Stimulated activated CD4-positive, alpha-beta T cell treated with anti-CD3 and anti-CD28 coated beads, Interleukin-12 subunit alpha, Interleukin-12 subunit beta, amount 100 ng/mL, for 24 hours (primary cell): Measurements from ENCODE around the gene TRIM52.
"Not testable (repeated sequence)": the region's sequence is repeated elsewhere in the genome, so short reads cannot be mapped to it uniquely, and the experiment has no call there.

Experiments used
- DNase-seq, 2 experiments: peaks; one replicate each; pipeline ENCODE4 v3.0.0-alpha.2; 2020; ENCODE audit warnings: low read depth in 2 of 2

TRIM52 gene

GRCh38 chr5:181260720-181261319 lies at the start of gene TRIM52:
TRIM52 (minus strand) TSS chr5:181261143; CDS start chr5:181260813, 330 bp downstream.
- peak; percentile 77 to 83 for DNase-seq

GRCh38 chr5:181287331-181287730 lies 26.4 kb upstream of the TRIM52 start:
- not testable (repeated sequence) for DNase-seq

- DNase-seq, result not testable (repeated sequence)
These were observed 25.2 kb upstream of the TRIM52 start for GRCh38 chr5:181285962-181286705.

- DNase-seq, result not testable (repeated sequence)
These were observed 23.2 kb upstream of the TRIM52 start for GRCh38 chr5:181283841-181284755.

- DNase-seq, result no peak
These were observed 22.4 kb upstream of the TRIM52 start for GRCh38 chr5:181283347-181283746.

GRCh38 chr5:181282874-181283273 lies 21.9 kb upstream of the TRIM52 start:
- DNase-seq, result no peak

GRCh38 chr5:181282415-181282814 lies 21.5 kb upstream of the TRIM52 start:
- DNase-seq, result not testable (repeated sequence)

- no peak for DNase-seq
These were observed 21.0 kb upstream of the TRIM52 start for GRCh38 chr5:181281984-181282316.

- DNase-seq, result no peak
These were observed 20.4 kb upstream of the TRIM52 start for GRCh38 chr5:181281077-181281983.

- DNase-seq, result no peak
These were observed 19.4 kb upstream of the TRIM52 start for GRCh38 chr5:181280251-181280762.

GRCh38 chr5:181273433-181273744 lies 12.4 kb upstream of the TRIM52 start:
- DNase-seq, result not testable (repeated sequence)

GRCh38 chr5:181271081-181271480 lies 10.1 kb upstream of the TRIM52 start:
- DNase-seq, result no peak

- not testable (repeated sequence) for DNase-seq
These were observed 7.0 kb upstream of the TRIM52 start for GRCh38 chr5:181267907-181268306.

GRCh38 chr5:181267291-181267904 lies 6.5 kb upstream of the TRIM52 start:
- not testable (repeated sequence) for DNase-seq

GRCh38 chr5:181265092-181265671 lies 4.2 kb upstream of the TRIM52 start:
- DNase-seq, result no peak

- DNase-seq, result no peak
These were observed 2.7 kb upstream of the TRIM52 start for GRCh38 chr5:181263633-181264032.

GRCh38 chr5:181261320-181262049 lies 542 bp upstream of the TRIM52 start:
- DNase-seq, result peak; percentile 56 to 66

GRCh38 chr5:181259974-181260719 lies 796 bp downstream of the TRIM52 start:
- DNase-seq, result no peak

- no peak for DNase-seq
These were observed 1.7 kb downstream of the TRIM52 start for GRCh38 chr5:181259283-181259682.
